ENCODE data around the gene KCNQ5. TPM values are rescaled to one million over a fixed set of nuclear protein-coding genes. Genes with fewer than 3 reads are reported as not detected.

Gene KCNQ5
- total RNA-seq, 4 donors from 2014 or later, result 0.21 to 1.1 (median 0.59) TPM; not detected in 1

- H3K36me3 ChIP-seq, result no peaks in the 10 kb centered on the region
- WGBS, 2 donors, result 72 to 73% methylated on average over 2 of the region's 2 CpGs
- no peak for TF ChIP-seq EP300 (IDR thresholded peaks at IDR 0.05)
- no peak for TF ChIP-seq CTCF (IDR thresholded peaks at IDR 0.05)
- TF ChIP-seq POLR2A (IDR thresholded peaks at IDR 0.05), result no peak
- no peaks in the 10 kb centered on the region for H3K4me1 ChIP-seq
- no peak overlapping the region for H3K27ac ChIP-seq
- DNase-seq (ENCODE audit: low spot score in 2 of 2), result no peak
- H3K4me3 ChIP-seq, result no peak overlapping the region
- H3K9me3 ChIP-seq, result no peaks in the 10 kb centered on the region
- no peaks in the 10 kb centered on the region for H3K27me3 ChIP-seq
Observed at GRCh38 chr6:73028893-73029450, 407.1 kb downstream of the KCNQ5 start.

GRCh38 chr6:73030257-73030656 is 408.4 kb downstream of the KCNQ5 start:
- H3K4me3 ChIP-seq, result no peak overlapping the region
- no peak for DNase-seq (ENCODE audit: low spot score in 2 of 2)
- H3K27me3 ChIP-seq, result no peaks in the 10 kb centered on the region
- no peaks in the 10 kb centered on the region for H3K9me3 ChIP-seq
- no peaks in the 10 kb centered on the region for H3K4me1 ChIP-seq
- no peak overlapping the region for H3K27ac ChIP-seq
- no peak for TF ChIP-seq CTCF (IDR thresholded peaks at IDR 0.05)
- TF ChIP-seq POLR2A (IDR thresholded peaks at IDR 0.05), result no peak
- TF ChIP-seq EP300 (IDR thresholded peaks at IDR 0.05), result no peak
- H3K36me3 ChIP-seq, result no peaks in the 10 kb centered on the region

- WGBS, 2 donors, result 77 to 81% methylated on average over 9 of the region's 9 CpGs
- H3K4me3 ChIP-seq, result no peak overlapping the region
- no peak overlapping the region for H3K27ac ChIP-seq
- no peaks in the 10 kb centered on the region for H3K27me3 ChIP-seq
- DNase-seq (ENCODE audit: low spot score in 2 of 2), result no peak
- H3K36me3 ChIP-seq, result no peaks in the 10 kb centered on the region
- no peaks in the 10 kb centered on the region for H3K9me3 ChIP-seq
- TF ChIP-seq EP300 (IDR thresholded peaks at IDR 0.05), result no peak
- TF ChIP-seq POLR2A (IDR thresholded peaks at IDR 0.05), result no peak
- no peak for TF ChIP-seq CTCF (IDR thresholded peaks at IDR 0.05)
- no peaks in the 10 kb centered on the region for H3K4me1 ChIP-seq
Observed at GRCh38 chr6:73030791-73031782, 409.2 kb downstream of the KCNQ5 start.

- Histone ChIP-seq H3K27me3 (no peaks in the 10 kb centered on the region), H3K27ac (no peak overlapping the region), H3K36me3 (no peaks in the 10 kb centered on the region), H3K4me1 (no peaks in the 10 kb centered on the region), H3K9me3 (no peaks in the 10 kb centered on the region), H3K4me3 (no peak overlapping the region)
- no peak for DNase-seq (ENCODE audit: low spot score in 2 of 2)
- WGBS, 2 donors, result 93 to 97% methylated on average over 2 of the region's 2 CpGs
- TF ChIP-seq CTCF (IDR thresholded peaks at IDR 0.05) (no peak), POLR2A (IDR thresholded peaks at IDR 0.05) (no peak), EP300 (IDR thresholded peaks at IDR 0.05) (no peak)
Observed at GRCh38 chr6:73032586-73032985, 410.7 kb downstream of the KCNQ5 start.

- no peaks in the 10 kb centered on the region for H3K36me3 ChIP-seq
- no peak overlapping the region for H3K27ac ChIP-seq
- TF ChIP-seq EP300 (IDR thresholded peaks at IDR 0.05), result no peak
- no peak for TF ChIP-seq CTCF (IDR thresholded peaks at IDR 0.05)
- TF ChIP-seq POLR2A (IDR thresholded peaks at IDR 0.05), result no peak
- 82 to 83% methylated on average over 4 of the region's 4 CpGs for WGBS, 2 donors
- no peak for DNase-seq (ENCODE audit: low spot score in 2 of 2)
- no peaks in the 10 kb centered on the region for H3K27me3 ChIP-seq
- H3K4me1 ChIP-seq, result no peaks in the 10 kb centered on the region
- peaks cover 0 to 17% (median 7%) of the 10 kb centered on the region in 4 donors for H3K9me3 ChIP-seq
- no peak overlapping the region for H3K4me3 ChIP-seq
Observed at GRCh38 chr6:73036689-73037088, 414.8 kb downstream of the KCNQ5 start.
